Measurements from ENCODE around the gene NXPE3. TPM values are rescaled to one million over a fixed set of nuclear protein-coding genes. Genes with fewer than 3 reads are reported as not detected.

The NXPE3 gene
- total and polyA plus RNA-seq, 10 of the 15 experiments (the other 5 are each of a cell fraction or from before 2014, with no cell fraction given), result 2.0 to 8.7 (median 5.2) TPM

DNA sequence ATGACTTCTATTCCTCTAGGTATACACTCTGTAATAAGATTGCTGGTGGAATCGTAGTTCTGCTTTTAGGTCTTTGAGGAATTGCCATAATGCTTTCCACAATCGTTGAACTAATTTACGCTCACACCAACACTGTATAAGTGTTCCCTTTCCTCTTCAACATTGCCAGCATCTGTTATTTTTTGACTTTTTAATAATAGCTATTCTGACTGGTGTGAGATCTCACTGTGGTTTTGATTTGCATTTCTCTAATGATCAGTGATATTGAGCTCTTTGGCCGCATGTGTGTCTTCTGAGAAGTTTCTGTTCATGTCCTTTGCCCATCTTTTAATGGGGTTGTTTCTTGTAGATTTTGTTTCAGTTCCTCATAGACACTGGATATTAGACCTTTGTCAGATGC is 12.8 kb downstream of the NXPE3 start (continued):
- no peak for TF ChIP-seq SUZ12 (IDR thresholded peaks at IDR 0.05; ENCODE audit: unreplicated experiment)
- TF ChIP-seq BACH1 (IDR thresholded peaks at IDR 0.05; ENCODE audit: borderline replicate concordance), result peak; percentile 62; the same call in 1 of the 2 replicates
- no peak for TF ChIP-seq HSF1 (IDR thresholded peaks at IDR 0.05; ENCODE audit: low read depth, low read length)
- peak; percentile 93 for TF ChIP-seq DPF2 (IDR thresholded peaks at IDR 0.05)
- no peak for TF ChIP-seq PAX8 (IDR thresholded peaks at IDR 0.05)
- no peak for TF ChIP-seq POLR2AphosphoS5 (IDR thresholded peaks at IDR 0.05; ENCODE audit: low read length)
- peak; percentile 43; the same call in 1 of the 2 replicates for TF ChIP-seq CREM (IDR thresholded peaks at IDR 0.05; ENCODE audit: low read depth)
- peak; percentile 99 for TF ChIP-seq ZNF217 (IDR thresholded peaks at IDR 0.05)
- TF ChIP-seq SKIL (IDR thresholded peaks at IDR 0.05; ENCODE audit: low read depth, poor library complexity, severe bottlenecking), result peak; percentile 98
- no peak for TF ChIP-seq USF2 (IDR thresholded peaks at IDR 0.05; ENCODE audit: borderline replicate concordance, low read depth, low read length)
- TF ChIP-seq SREBF2 (IDR thresholded peaks at IDR 0.05; ENCODE audit: low read length), result no peak
- no peak for TF ChIP-seq ELK1 (IDR thresholded peaks at IDR 0.05; ENCODE audit: low read depth, low read length)
- TF ChIP-seq RFX5 (IDR thresholded peaks at IDR 0.05; ENCODE audit: low read depth, low read length), result no peak
- no peak for TF ChIP-seq FOXK2 (IDR thresholded peaks at IDR 0.05)
- TF ChIP-seq ATF3 (IDR thresholded peaks at IDR 0.05; ENCODE audit: borderline replicate concordance, extremely low read depth, low read depth, low read length), result no peak
- no peak for TF ChIP-seq CHD2 (IDR thresholded peaks at IDR 0.05; ENCODE audit: borderline replicate concordance, low read depth, low read length)
- peak; percentile 81 for TF ChIP-seq NFIC (IDR thresholded peaks at IDR 0.05; ENCODE audit: low read depth, low read length)
- peak; percentile 50; the same call in 1 of the 2 replicates for TF ChIP-seq PAX5 (IDR thresholded peaks at IDR 0.05; ENCODE audit: borderline replicate concordance, low read depth, low read length)
- peak; percentile 93 for TF ChIP-seq RELB (IDR thresholded peaks at IDR 0.05; ENCODE audit: low read depth)
- TF ChIP-seq RCOR1 (conservative IDR thresholded peaks at IDR 0.05; ENCODE audit: low read depth, low read length), result no peak
- no peak for TF ChIP-seq EZH2 (IDR thresholded peaks at IDR 0.05; ENCODE audit: borderline replicate concordance, control insufficient read depth, low read depth, low read length)
- TF ChIP-seq PML (IDR thresholded peaks at IDR 0.05; ENCODE audit: low read length), result 0 out of 2 replicates have a peak, but pooled peaks have one; percentile 25
- TF ChIP-seq RELA (IDR thresholded peaks at IDR 0.05; ENCODE audit: borderline replicate concordance, partially characterized antibody), result no peak
- peak; percentile 81; the same call in 1 of the 2 replicates for TF ChIP-seq ZNF24 (IDR thresholded peaks at IDR 0.05)
- peak; percentile 75; the same call in 1 of the 2 replicates for TF ChIP-seq IRF4 (IDR thresholded peaks at IDR 0.05; ENCODE audit: low read depth, low read length)
- TF ChIP-seq HDGF (IDR thresholded peaks at IDR 0.05), result no peak
